OCI-LY7 (cell line): ENCODE results near the gene SOS1.

Experiments
- CTCF ChIP-seq: fragments of 200-600 bp; sonication (generic); conservative IDR thresholded peaks from 2 replicates; pipeline ENCODE4 v1.5.1; 2014; ENCODE audit warnings: mild to moderate bottlenecking, antibody characterized with exemption, low read length, moderate library complexity, mixed read lengths
- EZH2phosphoT487 ChIP-seq: fragments of 200-600 bp; sonication (generic); IDR thresholded peaks from 2 replicates; pipeline ENCODE4 v1.6.1; 2018; ENCODE audit warnings: low read depth, borderline replicate concordance, mild to moderate bottlenecking, mixed run types, antibody characterized with exemption, low read length, moderate library complexity, mixed read lengths

GRCh38 chr2:39156846-39157245 lies 36.0 kb upstream of the SOS1 start:
- TF ChIP-seq CTCF, result no peak
- TF ChIP-seq EZH2phosphoT487, result no peak
